Measurements from ENCODE around the gene MCCC1.

MCCC1 gene

GRCh38 chr3:183061391-183062172, 37.7 kb downstream of the MCCC1 start:
- FAIRE-seq, result no peak
- no peak for DNase-seq (ENCODE audit: extremely low spot score, insufficient read length, low read depth)

GRCh38 chr3:183058351-183058750, 40.9 kb downstream of the MCCC1 start:
- no peak for FAIRE-seq

GRCh38 chr3:183050706-183051105, 48.6 kb downstream of the MCCC1 start:
- no peak for FAIRE-seq
- DNase-seq (ENCODE audit: extremely low spot score, insufficient read length, low read depth), result no peak

More at GRCh38 chr3:183058351-183058750, 40.9 kb downstream of the MCCC1 start:
- DNase-seq (ENCODE audit: extremely low spot score, insufficient read length, low read depth), result no peak

GRCh38 chr3:183046883-183047282, 52.4 kb downstream of the MCCC1 start:
- DNase-seq (ENCODE audit: extremely low spot score, insufficient read length, low read depth) (no peak), FAIRE-seq (no peak)

- DNase-seq (ENCODE audit: extremely low spot score, insufficient read length, low read depth), result peak; percentile 44
- peak; percentile 99 for FAIRE-seq
Observed at GRCh38 chr3:183044547-183045229, 54.6 kb downstream of the MCCC1 start.

- FAIRE-seq, result no peak
Observed at GRCh38 chr3:183038757-183039156, 60.5 kb downstream of the MCCC1 start.

GRCh38 chr3:183038221-183038620, 61.1 kb downstream of the MCCC1 start:
- no peak for DNase-seq (ENCODE audit: extremely low spot score, insufficient read length, low read depth)
- FAIRE-seq, result peak; percentile 56

More at GRCh38 chr3:183038757-183039156, 60.5 kb downstream of the MCCC1 start:
- no peak for DNase-seq (ENCODE audit: extremely low spot score, insufficient read length, low read depth)

- FAIRE-seq (no peak), DNase-seq (ENCODE audit: extremely low spot score, insufficient read length, low read depth) (no peak)
Observed at GRCh38 chr3:183033746-183034145, 65.5 kb downstream of the MCCC1 start.

- FAIRE-seq (no peak), DNase-seq (ENCODE audit: extremely low spot score, insufficient read length, low read depth) (no peak)
Observed at GRCh38 chr3:183032880-183033555, 66.3 kb downstream of the MCCC1 start.

- FAIRE-seq (no peak), DNase-seq (ENCODE audit: extremely low spot score, insufficient read length, low read depth) (no peak)
Observed at GRCh38 chr3:183031826-183032225, 67.5 kb downstream of the MCCC1 start.

GRCh38 chr3:183028416-183028815, 70.9 kb downstream of the MCCC1 start:
- DNase-seq (ENCODE audit: extremely low spot score, insufficient read length, low read depth), result no peak
- no peak for FAIRE-seq

GRCh38 chr3:183027276-183027675, 72.0 kb downstream of the MCCC1 start:
- FAIRE-seq (no peak), DNase-seq (ENCODE audit: extremely low spot score, insufficient read length, low read depth) (no peak)

- no peak for FAIRE-seq
Observed at GRCh38 chr3:183022936-183023516, 76.3 kb downstream of the MCCC1 start.

GRCh38 chr3:183018421-183019192, 80.7 kb downstream of the MCCC1 start:
- DNase-seq (ENCODE audit: extremely low spot score, insufficient read length, low read depth), result no peak
- no peak for FAIRE-seq

More at GRCh38 chr3:183022936-183023516, 76.3 kb downstream of the MCCC1 start:
- DNase-seq (ENCODE audit: extremely low spot score, insufficient read length, low read depth), result no peak

- DNase-seq (ENCODE audit: extremely low spot score, insufficient read length, low read depth), result no peak
- no peak for FAIRE-seq
Observed at GRCh38 chr3:183015185-183015584, 84.1 kb downstream of the MCCC1 start.

- no peak for FAIRE-seq
- DNase-seq (ENCODE audit: extremely low spot score, insufficient read length, low read depth), result no peak
Observed at GRCh38 chr3:183013856-183014255, 85.4 kb downstream of the MCCC1 start.

GRCh38 chr3:183013074-183013473, 86.2 kb downstream of the MCCC1 start:
- DNase-seq (ENCODE audit: extremely low spot score, insufficient read length, low read depth) (no peak), FAIRE-seq (no peak)

- FAIRE-seq (no peak), DNase-seq (ENCODE audit: extremely low spot score, insufficient read length, low read depth) (no peak)
Observed at GRCh38 chr3:183008800-183009199, 90.5 kb downstream of the MCCC1 start.

GRCh38 chr3:183008303-183008702, 91.0 kb downstream of the MCCC1 start:
- no peak for DNase-seq (ENCODE audit: extremely low spot score, insufficient read length, low read depth)

More at GRCh38 chr3:183008303-183008702, 91.0 kb downstream of the MCCC1 start:
- FAIRE-seq, result no peak
